B cell (primary cell): ENCODE measurements around the gene CADPS. TPM values are rescaled to one million over a fixed set of nuclear protein-coding genes. Genes with fewer than 3 reads are reported as not detected.

Source experiments
- ATAC-seq: fragments of 200-7000 bp; cut with Tn5 transposase; one replicate; pipeline ENCODE4 v1.10.0; 2021; ENCODE audit warnings: low read depth, mild to moderate bottlenecking, moderate number of reproducible peaks, moderate library complexity
- CTCF ChIA-PET: fragments of 350-600 bp; sonication (Branson Sonifier 250); formaldehyde crosslinking; loops from one replicate; lab custom pipeline; 2021; ENCODE audit warnings: antibody characterized with exemption, inconsistent platforms; lab: Charles Lee
- POLR2A ChIA-PET: fragments of 350-600 bp; sonication (Branson Sonifier 250); formaldehyde crosslinking; loops from one replicate; lab custom pipeline; 2021; ENCODE audit warnings: antibody characterized with exemption; lab: Charles Lee
- DNase-seq: peaks from one replicate; pipeline ENCODE4 v3.0.0; 2013
- H2AFZ ChIP-seq: 2 replicates; pipeline ENCODE4 v1.6.1; 2012; ENCODE audit warnings: mild to moderate bottlenecking, low read depth, low read length; ENCODE audit not compliant: insufficient read depth, poor library complexity, severe bottlenecking
- H3K27ac ChIP-seq, 2 donors: 1 replicate in 1 of 2; 2 replicates in 1 of 2; pipeline ENCODE4 v1.5.1; 2012 to 2013; ENCODE audit warnings: low read length in 2 of 2, mild to moderate bottlenecking in 2 of 2, moderate library complexity in 1 of 2
- H3K27me3 ChIP-seq, 4 experiments: fragments of 200-600 bp in 1 of 4; sonication (generic) in 1 of 4; replicated peaks in 1 of 4; 1 replicate in 2 of 4; 2 replicates in 2 of 4; pipeline versions ENCODE4 v1.6.1 to v1.7.0; 2013 to 2016; ENCODE audit warnings: low read length in 3 of 4, mild to moderate bottlenecking in 2 of 4, mixed read lengths in 1 of 4, moderate library complexity in 1 of 4; ENCODE audit not compliant: insufficient read depth in 4 of 4, control insufficient read depth in 3 of 4; ENCODE audit errors: control extremely low read depth in 1 of 4
- H3K36me3 ChIP-seq, 2 experiments: replicated peaks in 1 of 2; 1 replicate in 1 of 2; 2 replicates in 1 of 2; pipeline versions ENCODE4 v1.6.1 to v1.7.1; 2013; ENCODE audit warnings: low read length in 1 of 2; ENCODE audit not compliant: insufficient read depth in 2 of 2, control insufficient read depth in 1 of 2; ENCODE audit errors: control extremely low read depth in 1 of 2, extremely low read depth in 1 of 2
- H3K4me1 ChIP-seq, 2 donors: fragments of 200-600 bp in 1 of 2; sonication (generic) in 1 of 2; 1 replicate in 1 of 2; 2 replicates in 1 of 2; pipeline versions ENCODE4 v1.5.1 to v1.6.1; 2013 to 2017; ENCODE audit warnings: low read length in 2 of 2; ENCODE audit not compliant: control insufficient read depth in 2 of 2, insufficient read depth in 2 of 2
- H3K4me2 ChIP-seq: replicated peaks from 2 replicates; pipeline ENCODE3; 2012; ENCODE audit warnings: mild to moderate bottlenecking, low read depth, low read length; ENCODE audit not compliant: poor library complexity, severe bottlenecking
- H3K4me3 ChIP-seq, 5 experiments: fragments of 200-600 bp in 1 of 5; sonication (generic) in 1 of 5; 1 replicate in 3 of 5; 2 replicates in 2 of 5; pipeline versions ENCODE4 v1.5.1 to v1.7.0; 2011 to 2016; ENCODE audit warnings: low read length in 4 of 5, mild to moderate bottlenecking in 4 of 5, low read depth in 2 of 5, control low read depth in 1 of 5, moderate library complexity in 1 of 5; ENCODE audit not compliant: insufficient read depth in 1 of 5; ENCODE audit errors: control extremely low read depth in 1 of 5, extremely low read depth in 1 of 5
- H3K79me2 ChIP-seq: fragments of 200-600 bp; sonication (generic); one replicate; pipeline ENCODE4 v1.6.0; 2016; ENCODE audit warnings: low read length; ENCODE audit not compliant: control insufficient read depth, insufficient read depth
- H3K9ac ChIP-seq: fragments of 200-600 bp; sonication (generic); 2 replicates; pipeline ENCODE4 v1.6.1; 2017; ENCODE audit warnings: mild to moderate bottlenecking, low read length, moderate library complexity
- H3K9me3 ChIP-seq, 3 donors: one replicate each; pipeline versions ENCODE4 v1.6.1 to v1.7.1; 2013; ENCODE audit warnings: low read length in 2 of 3; ENCODE audit not compliant: control insufficient read depth in 2 of 3, insufficient read depth in 1 of 3; ENCODE audit errors: control extremely low read depth in 1 of 3
- H4K20me1 ChIP-seq: 2 replicates; pipeline ENCODE4 v1.6.0; 2012; ENCODE audit warnings: mild to moderate bottlenecking, low read length; ENCODE audit not compliant: insufficient read depth, control insufficient read depth, poor library complexity, severe bottlenecking
- H3K27ac Mint-ChIP-seq: one replicate; pipeline ENCODE4 v1.8.0; 2021; ENCODE audit warnings: mixed read lengths
- H3K27me3 Mint-ChIP-seq: one replicate; pipeline ENCODE4 v1.8.0; 2021; ENCODE audit warnings: mixed read lengths
- H3K4me1 Mint-ChIP-seq: one replicate; pipeline ENCODE4 v1.8.0; 2021; ENCODE audit warnings: mixed read lengths
- H3K4me3 Mint-ChIP-seq: one replicate; pipeline ENCODE4 v1.8.0; 2021; ENCODE audit warnings: mixed read lengths
- H3K9me3 Mint-ChIP-seq: one replicate; pipeline ENCODE4 v1.8.0; 2022; ENCODE audit warnings: mixed read lengths; ENCODE audit not compliant: insufficient read depth
- EZH2 ChIP-seq: IDR thresholded peaks from 2 replicates; pipeline ENCODE4 v1.6.1; 2012; ENCODE audit warnings: borderline replicate concordance, low read depth, mild to moderate bottlenecking, moderate library complexity, low read length; ENCODE audit not compliant: insufficient read depth, poor library complexity, severe bottlenecking
- WGBS: methylation state at CpG from one replicate; pipeline ENCODE4 v1.1.5; 2013; ENCODE audit warnings: missing lambda C conversion rate; ENCODE audit not compliant: insufficient coverage; 5-methylcytosine and 5-hydroxymethylcytosine counted together
- intact Hi-C: fragments of 100-400 bp; cut with micrococcal nuclease; formaldehyde crosslinking; loops from one replicate; pipeline ENCODE4 v1.10.0; 2022
- polyA plus RNA-seq: library from polyadenylated mRNA; depleted of rRNA; stranded (reverse); fragments of >200 nt; gene quantifications from 2 replicates; pipeline ENCODE4 v1.2.3, GENCODE V29; 2012
- total RNA-seq, 2 donors: library from RNA; stranded (reverse); fragments of 120-200 nt in 1 of 2; gene quantifications; 1 replicate in 1 of 2; 2 replicates in 1 of 2; pipeline versions ENCODE4 v1.2.3 to v1.2.4, GENCODE V29; 2013 to 2022
- TF ChIP-seq, protein P1 (sequence below): fragments of 200-600 bp; IDR thresholded peaks from one replicate; pipeline ENCODE4 v1.8.0; 2022; ENCODE audit warnings: antibody characterized with exemption, mild to moderate bottlenecking

CADPS gene
- total and polyA plus RNA-seq, 2 donors (not counting 1 experiment from before 2014, with no cell fraction given): 0.16 to 0.22 TPM

DNA sequence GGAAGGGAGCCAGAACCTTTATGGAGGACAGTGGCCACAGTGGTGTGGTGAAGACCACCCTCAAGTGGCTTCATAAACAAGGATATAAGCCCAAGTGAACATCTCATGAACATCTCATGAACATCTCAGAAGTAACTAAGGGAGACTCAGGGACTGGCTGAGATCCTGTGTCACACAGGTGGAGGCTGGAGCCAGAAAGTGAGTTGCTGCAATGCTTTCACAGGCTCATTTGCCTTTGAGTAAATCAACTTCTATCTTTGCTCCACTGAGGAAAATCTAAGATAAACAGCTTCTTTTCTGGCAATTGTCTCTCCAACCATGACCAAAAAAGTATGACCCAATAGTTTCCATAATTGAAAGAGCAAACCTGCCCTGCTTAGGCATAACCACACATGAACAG, 152.9 kb downstream of the CADPS start:
- Histone ChIP-seq H3K27ac (no peak overlapping the region), H2AFZ (no peak overlapping the region), H3K4me3 (no peak overlapping the region), H3K4me2 (no peak overlapping the region), H3K79me2 (no peaks in the 10 kb centered on the region), H4K20me1 (no peaks in the 10 kb centered on the region), H3K9me3 (peaks cover 0 to 3% (median 0%) of the 10 kb centered on the region in 3 donors), H3K36me3 (no peaks in the 10 kb centered on the region), H3K27me3 (no peaks in the 10 kb centered on the region), H3K4me1 (no peaks in the 10 kb centered on the region), H3K9ac (no peak overlapping the region)
- intact Hi-C loops: no loop called here
- Mint-ChIP-seq H3K4me1 (peaks cover 2% of the 10 kb centered on the region), H3K4me3 (no peak overlapping the region), H3K9me3 (no peaks in the 10 kb centered on the region), H3K27me3 (no peaks in the 10 kb centered on the region), H3K27ac (no peak overlapping the region)
- no peak for DNase-seq
- POLR2A ChIA-PET: no interaction called here
- no peak for ATAC-seq
- TF ChIP-seq, protein P1, sequence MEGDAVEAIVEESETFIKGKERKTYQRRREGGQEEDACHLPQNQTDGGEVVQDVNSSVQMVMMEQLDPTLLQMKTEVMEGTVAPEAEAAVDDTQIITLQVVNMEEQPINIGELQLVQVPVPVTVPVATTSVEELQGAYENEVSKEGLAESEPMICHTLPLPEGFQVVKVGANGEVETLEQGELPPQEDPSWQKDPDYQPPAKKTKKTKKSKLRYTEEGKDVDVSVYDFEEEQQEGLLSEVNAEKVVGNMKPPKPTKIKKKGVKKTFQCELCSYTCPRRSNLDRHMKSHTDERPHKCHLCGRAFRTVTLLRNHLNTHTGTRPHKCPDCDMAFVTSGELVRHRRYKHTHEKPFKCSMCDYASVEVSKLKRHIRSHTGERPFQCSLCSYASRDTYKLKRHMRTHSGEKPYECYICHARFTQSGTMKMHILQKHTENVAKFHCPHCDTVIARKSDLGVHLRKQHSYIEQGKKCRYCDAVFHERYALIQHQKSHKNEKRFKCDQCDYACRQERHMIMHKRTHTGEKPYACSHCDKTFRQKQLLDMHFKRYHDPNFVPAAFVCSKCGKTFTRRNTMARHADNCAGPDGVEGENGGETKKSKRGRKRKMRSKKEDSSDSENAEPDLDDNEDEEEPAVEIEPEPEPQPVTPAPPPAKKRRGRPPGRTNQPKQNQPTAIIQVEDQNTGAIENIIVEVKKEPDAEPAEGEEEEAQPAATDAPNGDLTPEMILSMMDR: no peak
- no peak for TF ChIP-seq EZH2
- CTCF ChIA-PET: no interaction called here

DNA sequence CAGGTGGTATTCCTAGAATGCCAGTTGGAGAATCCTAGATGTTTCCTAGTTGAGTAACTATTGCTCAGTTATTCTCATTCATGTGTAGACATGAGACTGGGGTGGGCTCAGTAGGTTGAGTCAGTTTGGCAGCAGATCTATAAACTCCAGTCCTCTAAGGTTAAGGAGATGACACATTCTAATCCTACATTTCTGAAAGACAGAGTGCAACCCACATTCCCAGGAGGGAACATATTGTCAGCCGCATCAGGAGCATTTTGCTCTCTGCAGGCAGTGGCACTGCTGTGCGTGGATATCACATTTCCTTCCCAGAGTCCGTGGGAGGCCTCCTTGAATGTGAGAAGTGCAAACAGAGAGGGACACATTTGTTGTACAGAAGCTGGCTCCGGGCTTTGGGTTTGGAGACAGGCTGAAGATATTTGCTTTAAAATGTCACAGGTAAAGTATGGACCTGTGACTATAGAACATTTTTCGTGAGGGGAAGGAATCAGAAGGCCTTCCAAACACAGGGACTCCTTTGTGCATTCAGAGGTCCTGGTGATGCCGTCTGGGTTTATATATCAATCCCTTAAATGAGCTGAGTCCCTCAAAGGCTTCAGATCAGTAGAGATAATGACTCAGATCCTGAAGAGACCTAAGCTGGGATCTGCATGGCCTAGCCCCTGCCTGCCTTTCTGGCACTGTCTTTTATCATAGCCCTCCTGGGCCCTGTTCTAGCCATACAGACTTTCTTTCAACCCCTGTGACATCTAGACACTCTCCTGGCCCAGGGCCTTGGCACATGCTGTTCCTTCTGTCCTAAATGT, 156.5 kb downstream of the CADPS start:
- no peaks in the 10 kb centered on the region for H3K27me3 Mint-ChIP-seq
- POLR2A ChIA-PET: no interaction called here
- H3K4me2 ChIP-seq: no peak overlapping the region

More for the DNA sequence above, 156.5 kb downstream of the CADPS start:
- H3K36me3 ChIP-seq: no peaks in the 10 kb centered on the region
- TF ChIP-seq, protein P1: no peak
- no peak for TF ChIP-seq EZH2
- no peaks in the 10 kb centered on the region for H3K79me2 ChIP-seq
- H3K27ac ChIP-seq: no peak overlapping the region
- H3K4me1 ChIP-seq: no peaks in the 10 kb centered on the region
- peaks cover 0 to under 1% (median 0%) of the 10 kb centered on the region in 3 donors for H3K9me3 ChIP-seq
- H3K9ac ChIP-seq: no peak overlapping the region
- 71% methylated on average over 5 of the region's 6 CpGs for WGBS
- ATAC-seq: no peak
- H3K27me3 ChIP-seq: no peaks in the 10 kb centered on the region
- no peak overlapping the region for H3K4me3 ChIP-seq
- Mint-ChIP-seq H3K27ac (no peak overlapping the region), H3K4me3 (no peak overlapping the region), H3K4me1 (peaks cover 2% of the 10 kb centered on the region), H3K9me3 (no peaks in the 10 kb centered on the region)
- no peak for DNase-seq
- no peak overlapping the region for H2AFZ ChIP-seq
- H4K20me1 ChIP-seq: no peaks in the 10 kb centered on the region
- intact Hi-C loops: no loop called here
- CTCF ChIA-PET: no interaction called here
